ENCODE data around the gene SOHLH1.

DNA sequence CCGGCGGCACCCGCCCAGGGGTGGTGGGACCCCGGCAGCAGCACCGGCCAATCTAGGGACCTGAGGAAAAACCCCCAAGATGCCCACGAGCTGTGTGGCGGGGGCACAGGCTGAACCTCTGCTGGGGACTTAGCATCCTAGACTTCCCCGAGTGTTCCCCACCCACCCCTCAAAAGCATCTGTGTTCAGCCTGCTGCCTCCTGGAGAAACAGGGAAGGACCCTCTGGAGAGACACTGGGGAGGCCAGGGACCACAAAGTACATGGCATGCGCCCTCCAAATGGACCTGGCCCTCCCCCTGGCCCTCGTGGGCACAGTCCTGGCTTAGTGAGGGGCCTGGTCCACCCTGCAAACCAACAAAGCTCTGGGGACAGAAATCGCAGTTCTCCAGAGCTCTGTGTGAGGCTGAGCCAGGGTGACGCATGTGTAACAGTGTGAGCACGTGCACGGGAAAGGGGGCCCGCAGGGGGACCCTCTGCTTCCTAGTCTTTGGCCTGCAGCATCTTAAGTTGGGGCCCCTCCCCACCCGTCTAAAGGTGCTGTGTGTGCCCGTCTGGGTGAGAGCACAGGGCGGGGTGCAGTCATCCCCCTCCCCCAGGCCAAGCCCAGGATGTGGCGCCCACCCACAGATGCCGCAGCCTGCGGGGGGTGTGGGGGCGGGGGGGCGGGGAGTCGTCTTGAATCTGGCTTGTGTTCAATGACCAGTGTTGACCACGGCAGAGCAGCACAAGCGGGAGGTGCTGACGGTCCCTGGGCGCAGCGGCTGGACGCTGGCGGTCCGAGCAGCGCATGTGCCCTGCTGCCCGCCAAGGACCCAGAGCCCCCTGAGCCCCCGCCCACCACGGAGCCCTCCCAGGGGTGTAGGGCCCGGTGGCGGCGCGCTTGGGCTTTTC lies 2.0 kb upstream of the SOHLH1 start:
- TF ChIP-seq, protein P1, sequence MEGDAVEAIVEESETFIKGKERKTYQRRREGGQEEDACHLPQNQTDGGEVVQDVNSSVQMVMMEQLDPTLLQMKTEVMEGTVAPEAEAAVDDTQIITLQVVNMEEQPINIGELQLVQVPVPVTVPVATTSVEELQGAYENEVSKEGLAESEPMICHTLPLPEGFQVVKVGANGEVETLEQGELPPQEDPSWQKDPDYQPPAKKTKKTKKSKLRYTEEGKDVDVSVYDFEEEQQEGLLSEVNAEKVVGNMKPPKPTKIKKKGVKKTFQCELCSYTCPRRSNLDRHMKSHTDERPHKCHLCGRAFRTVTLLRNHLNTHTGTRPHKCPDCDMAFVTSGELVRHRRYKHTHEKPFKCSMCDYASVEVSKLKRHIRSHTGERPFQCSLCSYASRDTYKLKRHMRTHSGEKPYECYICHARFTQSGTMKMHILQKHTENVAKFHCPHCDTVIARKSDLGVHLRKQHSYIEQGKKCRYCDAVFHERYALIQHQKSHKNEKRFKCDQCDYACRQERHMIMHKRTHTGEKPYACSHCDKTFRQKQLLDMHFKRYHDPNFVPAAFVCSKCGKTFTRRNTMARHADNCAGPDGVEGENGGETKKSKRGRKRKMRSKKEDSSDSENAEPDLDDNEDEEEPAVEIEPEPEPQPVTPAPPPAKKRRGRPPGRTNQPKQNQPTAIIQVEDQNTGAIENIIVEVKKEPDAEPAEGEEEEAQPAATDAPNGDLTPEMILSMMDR (IDR thresholded peaks at IDR 0.05): no peak
- no peak for TF ChIP-seq ZFX (IDR thresholded peaks at IDR 0.05; ENCODE audit: borderline replicate concordance)
